ENCODE measurements around the gene TBC1D21. TPM values are rescaled to one million over a fixed set of nuclear protein-coding genes. Genes with fewer than 3 reads are reported as not detected.

The TBC1D21 gene
- total RNA-seq, 1 donor from 2014 or later: not detected

GRCh38 chr15:73928971-73929627 is 55.7 kb downstream of the TBC1D21 start:
- peak; percentile 55 for DNase-seq (ENCODE audit: low spot score)
- peaks cover 20% of the 10 kb centered on the region for H4K20me1 ChIP-seq (ENCODE audit: low read depth)
- peak overlapping the region; percentile 82 for H3K4me3 Mint-ChIP-seq
- TF ChIP-seq CTCF (IDR thresholded peaks at IDR 0.05) (no peak), EZH2phosphoT487 (IDR thresholded peaks at IDR 0.05) (no peak), EZH2 (IDR thresholded peaks at IDR 0.05) (no peak)
- H3K4me3 ChIP-seq: no peak overlapping the region
- no peaks in the 10 kb centered on the region for H3K36me3 Mint-ChIP-seq
- no peak overlapping the region for H3K27ac ChIP-seq
- no peaks in the 10 kb centered on the region for H3K9me3 ChIP-seq (ENCODE audit: low read depth)
- H3K9ac ChIP-seq: no peak overlapping the region
- no peaks in the 10 kb centered on the region for H3K36me3 ChIP-seq
- H2AFZ ChIP-seq (replicated peaks): no peak overlapping the region
- H3K4me1 ChIP-seq: peaks cover 32% of the 10 kb centered on the region
- H3K27me3 Mint-ChIP-seq (ENCODE audit: insufficient read depth, low read depth): peaks cover 28% of the 10 kb centered on the region
- H3K4me2 ChIP-seq: peak overlapping the region; percentile 19
- H3K27me3 ChIP-seq: no peaks in the 10 kb centered on the region
- no peak overlapping the region for H3K27ac Mint-ChIP-seq
- peaks cover 4% of the 10 kb centered on the region for H3K79me2 ChIP-seq (ENCODE audit: low read depth)
- no peaks in the 10 kb centered on the region for H3K9me3 Mint-ChIP-seq
- peaks cover 29% of the 10 kb centered on the region for H3F3A ChIP-seq (ENCODE audit: low read depth)
- peaks cover 37% of the 10 kb centered on the region for H3K4me1 Mint-ChIP-seq

GRCh38 chr15:73930371-73930770 is 57.0 kb downstream of the TBC1D21 start:
- Histone ChIP-seq H3K27ac (no peak overlapping the region), H3K4me3 (no peak overlapping the region)

GRCh38 chr15:73930790-73931281 is 57.5 kb downstream of the TBC1D21 start:
- DNase-seq (ENCODE audit: low spot score): no peak
- no peaks in the 10 kb centered on the region for H3K27me3 ChIP-seq
- peaks cover 18% of the 10 kb centered on the region for H3F3A ChIP-seq (ENCODE audit: low read depth)
- no peak overlapping the region for H3K4me3 ChIP-seq
- Mint-ChIP-seq H3K36me3 (no peaks in the 10 kb centered on the region), H3K4me3 (peak overlapping the region; percentile 38), H3K27ac (no peak overlapping the region), H3K27me3 (ENCODE audit: insufficient read depth, low read depth) (peaks cover 30% of the 10 kb centered on the region), H3K4me1 (peaks cover 36% of the 10 kb centered on the region), H3K9me3 (no peaks in the 10 kb centered on the region)
- peaks cover 25% of the 10 kb centered on the region for H3K4me1 ChIP-seq
- H3K4me2 ChIP-seq: no peak overlapping the region
- H3K79me2 ChIP-seq (ENCODE audit: low read depth): peaks cover 4% of the 10 kb centered on the region
- TF ChIP-seq EZH2 (IDR thresholded peaks at IDR 0.05) (no peak), CTCF (IDR thresholded peaks at IDR 0.05) (no peak), EZH2phosphoT487 (IDR thresholded peaks at IDR 0.05) (no peak)
- no peaks in the 10 kb centered on the region for H3K9me3 ChIP-seq (ENCODE audit: low read depth)
- no peaks in the 10 kb centered on the region for H3K36me3 ChIP-seq
- H3K27ac ChIP-seq: no peak overlapping the region
- no peak overlapping the region for H2AFZ ChIP-seq (replicated peaks)
- H4K20me1 ChIP-seq (ENCODE audit: low read depth): peaks cover 31% of the 10 kb centered on the region
- H3K9ac ChIP-seq: no peak overlapping the region

More at GRCh38 chr15:73930371-73930770, 57.0 kb downstream of the TBC1D21 start:
- peaks cover 19% of the 10 kb centered on the region for H3F3A ChIP-seq (ENCODE audit: low read depth)
- no peak overlapping the region for H2AFZ ChIP-seq (replicated peaks)
- H3K27me3 Mint-ChIP-seq (ENCODE audit: insufficient read depth, low read depth): peaks cover 35% of the 10 kb centered on the region
- H3K79me2 ChIP-seq (ENCODE audit: low read depth): peaks cover 4% of the 10 kb centered on the region
- no peak for DNase-seq (ENCODE audit: low spot score)
- H3K4me1 ChIP-seq: peaks cover 25% of the 10 kb centered on the region
- H3K27ac Mint-ChIP-seq: no peak overlapping the region
- no peak overlapping the region for H3K4me3 Mint-ChIP-seq
- H3K9ac ChIP-seq: no peak overlapping the region
- H3K9me3 Mint-ChIP-seq: no peaks in the 10 kb centered on the region
- peaks cover 36% of the 10 kb centered on the region for H3K4me1 Mint-ChIP-seq
- peaks cover 26% of the 10 kb centered on the region for H4K20me1 ChIP-seq (ENCODE audit: low read depth)
- TF ChIP-seq CTCF (IDR thresholded peaks at IDR 0.05) (no peak), EZH2 (IDR thresholded peaks at IDR 0.05) (no peak), EZH2phosphoT487 (IDR thresholded peaks at IDR 0.05) (no peak)
- no peaks in the 10 kb centered on the region for H3K36me3 ChIP-seq
- no peaks in the 10 kb centered on the region for H3K36me3 Mint-ChIP-seq
- no peak overlapping the region for H3K4me2 ChIP-seq
- no peaks in the 10 kb centered on the region for H3K27me3 ChIP-seq
- H3K9me3 ChIP-seq (ENCODE audit: low read depth): no peaks in the 10 kb centered on the region

All from neural progenitor cell (in vitro differentiated cells).